ENCODE measurements around the gene SDS.

Gene SDS

DNA sequence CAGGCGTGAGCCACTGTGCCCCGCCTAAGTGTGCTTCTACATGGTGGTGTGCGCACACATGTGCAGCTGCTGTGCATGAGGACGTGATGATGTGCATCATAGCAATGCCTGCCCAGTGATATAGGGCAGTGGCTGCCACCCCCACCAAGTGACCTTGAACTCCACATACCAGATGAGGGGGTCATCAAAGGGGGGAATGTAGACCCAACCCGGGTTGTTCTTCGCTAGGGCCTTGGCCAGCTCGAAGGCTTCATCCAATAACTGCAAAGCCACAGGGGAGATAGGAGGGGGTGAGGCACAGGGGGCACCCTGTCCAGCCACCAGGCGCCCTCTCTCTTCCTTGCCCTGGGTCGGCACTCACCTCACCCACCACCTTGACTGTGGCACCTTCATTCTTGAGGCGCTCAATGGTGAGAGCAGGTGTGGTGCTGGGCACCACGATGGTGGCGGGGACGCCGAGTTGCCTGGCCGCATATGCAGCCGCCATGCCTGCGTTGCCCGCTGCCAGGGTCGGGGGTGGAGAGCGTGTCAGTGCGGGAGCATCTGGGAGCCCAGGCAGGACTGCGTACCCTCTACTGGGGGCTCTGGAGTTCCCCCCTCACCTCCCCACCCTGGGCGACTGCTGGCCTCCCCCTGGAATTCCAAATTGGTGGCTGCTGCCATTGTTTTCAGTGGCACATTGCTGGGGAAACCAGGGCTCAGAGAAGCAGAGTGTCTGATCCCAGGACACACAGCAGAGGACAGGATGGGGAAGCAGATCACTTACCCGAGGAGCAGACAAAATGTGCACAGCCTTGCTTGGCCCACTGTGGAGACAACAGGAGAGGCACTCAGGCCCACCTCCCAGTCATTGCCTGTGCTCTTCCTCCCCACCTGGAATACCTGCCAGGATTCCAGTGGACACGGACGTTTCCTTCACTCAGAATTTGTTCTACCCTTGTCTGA is 5.1 kb downstream of the SDS start:
- DNase-seq = no peak

DNA sequence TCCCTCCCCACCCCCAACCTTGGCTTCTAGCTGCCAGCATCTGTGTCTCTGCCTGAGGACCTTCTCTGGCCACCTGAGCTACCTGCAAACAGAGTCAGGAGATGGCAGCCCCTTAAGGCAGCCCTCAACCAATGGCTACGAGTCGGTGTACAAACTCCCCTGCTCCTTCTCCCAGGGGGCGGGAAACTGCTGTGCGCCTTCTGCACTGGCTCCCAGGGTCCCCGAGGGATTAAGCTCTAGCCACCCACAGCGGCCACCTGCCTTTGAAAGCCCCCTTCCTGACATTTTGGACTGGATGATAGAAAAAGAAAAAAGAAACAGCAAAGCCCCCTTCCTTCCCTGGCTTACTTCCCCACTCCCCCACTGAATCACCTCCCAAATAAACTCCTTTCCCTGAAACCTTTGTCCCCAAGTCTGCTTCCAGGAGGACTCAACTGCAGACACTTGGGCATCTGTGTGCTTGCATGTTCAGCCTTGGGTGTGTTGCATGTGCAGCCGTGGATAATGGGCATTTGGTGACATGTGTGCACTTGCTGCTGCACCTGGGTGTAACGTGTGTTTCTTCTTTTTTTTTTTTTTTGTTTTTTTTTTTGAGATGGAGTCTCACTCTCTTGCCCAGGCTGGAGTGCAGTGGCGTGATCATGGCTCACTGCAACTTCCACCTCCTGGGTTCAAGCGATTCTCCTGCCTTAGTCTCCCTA is 6.0 kb downstream of the SDS start:
- DNase-seq = no peak

DNA sequence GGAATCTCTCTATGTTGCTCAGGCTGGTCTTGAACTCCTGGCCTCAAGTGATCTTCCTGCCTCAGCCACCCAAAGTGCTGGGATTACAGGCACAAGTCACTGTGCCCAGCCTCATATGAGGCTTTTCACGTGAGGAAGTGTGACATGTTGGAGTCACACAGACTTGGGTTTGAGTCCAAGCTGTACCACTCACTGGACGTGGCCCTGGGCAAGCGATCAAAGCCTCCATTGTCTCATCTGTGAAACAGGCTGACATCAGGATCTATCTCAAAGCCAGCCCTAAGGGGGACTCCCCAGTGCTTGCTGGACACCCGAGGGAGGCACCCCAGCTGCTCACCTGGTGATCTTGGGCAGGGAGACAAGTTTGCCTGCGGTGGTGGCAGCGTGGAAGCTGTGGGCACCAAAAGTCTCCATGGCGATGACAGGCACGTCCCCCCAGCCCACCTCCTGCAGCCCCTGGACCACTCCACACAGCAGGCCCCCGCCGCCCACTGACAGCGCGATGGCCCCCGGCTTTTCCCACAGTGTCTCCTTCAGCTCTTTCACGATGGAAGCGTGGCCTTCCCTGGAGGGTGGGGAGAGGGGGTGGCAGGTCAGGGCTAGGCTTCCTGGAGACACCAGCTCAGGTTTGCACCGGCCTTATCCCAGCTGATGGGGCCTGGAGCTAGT is 6.7 kb downstream of the SDS start:
- no peak for DNase-seq

DNA sequence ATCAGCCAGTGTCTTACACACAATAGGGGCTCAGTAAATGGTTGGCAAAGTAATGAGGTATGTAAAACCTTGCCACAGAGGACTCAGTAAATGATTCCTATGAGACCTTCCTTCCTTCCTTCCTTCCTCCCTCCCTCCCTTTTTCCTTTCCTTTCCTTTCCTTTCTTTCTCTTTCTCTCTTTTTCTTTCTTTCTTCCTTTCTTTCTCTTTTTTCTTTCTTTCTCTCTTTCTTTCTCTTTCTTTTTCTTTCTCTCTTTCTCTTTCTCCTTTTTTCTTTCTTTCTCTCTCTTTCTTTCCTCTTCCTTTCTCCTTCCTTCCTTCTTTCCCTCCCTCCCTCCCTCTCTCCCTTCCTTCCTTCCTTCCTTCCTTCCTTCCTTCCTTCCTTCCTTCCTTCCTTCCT is 7.5 kb downstream of the SDS start:
- no peak for DNase-seq

DNA sequence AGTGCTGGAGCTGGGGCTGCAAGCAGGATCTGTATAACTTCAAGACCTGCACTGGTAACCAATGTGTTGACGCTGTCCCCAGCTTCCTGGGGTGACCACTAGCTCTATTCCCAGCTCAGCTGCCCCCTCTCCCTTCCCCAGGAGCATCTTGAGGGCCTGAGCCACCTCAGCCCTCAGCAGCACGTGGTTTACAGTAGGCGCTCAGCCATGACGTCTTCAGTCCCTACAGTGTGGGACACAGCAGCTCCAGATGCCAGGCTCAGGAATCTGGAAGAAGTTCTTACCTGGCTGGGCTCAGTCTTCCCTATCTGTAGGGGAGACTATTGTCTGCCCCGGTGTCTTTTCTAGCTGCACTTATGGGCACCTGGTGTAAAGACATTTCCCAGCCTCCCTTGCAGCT is 8.6 kb downstream of the SDS start:
- DNase-seq = no peak

DNA sequence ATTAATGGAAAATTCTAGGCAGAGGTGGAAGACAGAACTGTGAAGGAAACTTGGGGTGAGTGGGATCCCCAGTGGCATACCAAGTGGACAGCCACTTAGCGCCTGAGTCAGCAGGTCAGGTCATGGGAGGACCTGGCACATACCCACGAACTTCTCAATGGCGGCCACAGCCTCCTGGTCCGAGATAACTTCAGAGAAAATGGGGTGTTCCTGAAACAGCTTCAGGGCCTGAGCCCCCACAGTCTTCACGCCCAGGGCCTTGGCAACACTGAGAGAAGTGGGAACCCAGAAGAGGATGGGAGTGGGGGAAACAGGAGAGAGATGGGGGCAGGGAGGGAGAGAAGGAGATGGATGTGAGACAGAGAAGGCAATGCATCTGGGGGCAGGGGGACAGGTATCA is 9.9 kb downstream of the SDS start:
- no peak for DNase-seq

DNA sequence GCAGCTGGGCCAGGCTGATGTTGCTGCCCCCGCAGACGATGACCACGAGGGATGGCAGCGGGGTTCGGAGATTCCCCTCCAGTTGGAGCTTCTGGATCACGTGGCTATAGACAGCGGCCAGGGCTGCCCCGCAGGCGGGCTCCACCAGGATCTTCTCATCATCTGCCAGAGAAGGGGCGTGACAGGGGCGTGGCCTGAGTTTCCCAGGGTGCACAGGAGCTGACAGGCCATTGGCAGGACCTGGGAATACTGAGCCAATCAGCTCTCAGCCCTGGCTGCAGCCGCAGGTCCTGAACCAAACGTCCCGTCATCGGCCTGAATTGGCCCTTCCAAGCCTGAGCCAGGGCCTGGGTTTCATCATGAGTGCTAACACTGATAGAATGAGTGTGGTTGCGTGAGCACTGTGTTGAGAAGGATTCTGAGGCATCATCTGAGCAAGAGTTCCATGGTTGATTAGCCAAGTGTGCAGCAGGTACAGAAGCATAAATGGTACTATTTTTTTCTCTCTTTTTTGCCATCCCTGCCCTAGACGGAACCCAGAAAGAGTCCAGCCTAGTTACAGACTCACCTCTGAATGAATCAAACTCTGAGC is 10.6 kb downstream of the SDS start:
- DNase-seq = peak in 1 of 2 donors; percentile 10

DNA sequence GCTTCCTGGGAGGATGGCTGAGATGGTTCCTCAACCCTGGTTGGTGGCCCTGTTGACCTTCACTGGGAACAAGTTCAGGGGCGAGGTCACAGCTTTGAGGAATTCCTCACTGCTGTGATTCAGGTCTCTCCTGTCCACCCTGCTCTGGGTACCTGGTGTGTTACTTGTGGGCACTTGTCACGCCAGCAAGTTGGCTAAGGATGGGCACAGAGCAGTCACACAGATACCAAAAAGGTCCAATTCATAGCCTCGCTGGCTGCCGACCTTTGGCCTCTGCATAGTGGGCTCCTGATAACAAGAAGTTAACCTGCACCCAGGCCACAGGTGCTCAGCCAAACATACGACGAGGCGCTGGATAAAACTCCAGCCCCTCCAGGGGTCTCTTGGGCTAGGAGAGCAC is 11.2 kb downstream of the SDS start:
- no peak for DNase-seq

DNA sequence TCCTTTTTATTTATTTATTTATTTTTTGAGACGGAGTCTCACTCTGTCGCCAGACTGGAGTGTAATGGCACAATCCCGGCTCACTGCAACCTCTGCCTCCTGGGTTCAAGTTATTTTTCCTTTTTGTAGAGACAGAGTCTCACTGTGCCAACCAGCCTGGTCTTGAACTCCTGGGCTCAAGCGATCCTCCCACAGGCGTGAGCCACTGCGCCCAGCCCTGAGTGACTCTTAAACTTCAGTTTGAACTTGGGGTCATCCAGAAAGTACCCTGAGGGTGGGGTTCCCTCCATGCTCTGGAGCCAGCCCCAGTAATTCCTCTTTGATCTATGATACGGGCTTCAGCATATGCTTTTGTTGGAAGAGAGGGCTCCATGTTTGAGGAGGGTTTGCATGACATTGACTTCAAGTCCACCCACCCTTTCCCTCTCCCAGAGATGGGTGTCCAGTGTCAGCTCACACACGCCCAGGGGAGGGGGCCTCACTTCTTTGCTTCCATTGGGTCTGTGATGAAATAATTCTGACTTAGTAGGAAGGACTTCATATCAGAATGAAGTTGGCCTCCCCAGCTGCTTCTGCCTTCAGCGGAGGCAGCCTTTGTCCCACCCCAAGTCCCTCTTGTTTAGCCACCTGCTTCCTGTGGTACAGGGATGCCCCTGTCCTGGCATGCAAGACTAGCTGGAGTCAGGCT is 11.9 kb downstream of the SDS start:
- DNase-seq = no peak

DNA sequence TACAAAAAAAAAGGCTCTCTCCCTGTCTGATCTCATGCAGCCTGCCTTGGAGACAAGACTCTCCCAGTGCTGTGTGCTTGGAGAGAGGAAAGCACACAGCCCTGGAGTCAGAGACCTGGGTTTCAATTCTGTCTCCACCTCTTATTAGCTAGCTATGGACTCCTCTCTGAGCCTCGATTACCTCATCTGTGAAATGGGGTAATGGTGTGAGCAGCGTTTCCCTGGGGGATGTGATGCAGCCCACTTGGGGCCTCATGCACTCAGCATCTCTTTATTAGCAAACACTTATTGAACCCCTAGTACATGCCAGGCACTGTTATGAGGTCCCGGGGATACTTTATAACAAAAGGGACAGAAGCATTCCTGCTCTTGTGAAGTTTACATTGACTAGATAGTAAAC is 12.5 kb downstream of the SDS start:
- no peak for DNase-seq

DNA sequence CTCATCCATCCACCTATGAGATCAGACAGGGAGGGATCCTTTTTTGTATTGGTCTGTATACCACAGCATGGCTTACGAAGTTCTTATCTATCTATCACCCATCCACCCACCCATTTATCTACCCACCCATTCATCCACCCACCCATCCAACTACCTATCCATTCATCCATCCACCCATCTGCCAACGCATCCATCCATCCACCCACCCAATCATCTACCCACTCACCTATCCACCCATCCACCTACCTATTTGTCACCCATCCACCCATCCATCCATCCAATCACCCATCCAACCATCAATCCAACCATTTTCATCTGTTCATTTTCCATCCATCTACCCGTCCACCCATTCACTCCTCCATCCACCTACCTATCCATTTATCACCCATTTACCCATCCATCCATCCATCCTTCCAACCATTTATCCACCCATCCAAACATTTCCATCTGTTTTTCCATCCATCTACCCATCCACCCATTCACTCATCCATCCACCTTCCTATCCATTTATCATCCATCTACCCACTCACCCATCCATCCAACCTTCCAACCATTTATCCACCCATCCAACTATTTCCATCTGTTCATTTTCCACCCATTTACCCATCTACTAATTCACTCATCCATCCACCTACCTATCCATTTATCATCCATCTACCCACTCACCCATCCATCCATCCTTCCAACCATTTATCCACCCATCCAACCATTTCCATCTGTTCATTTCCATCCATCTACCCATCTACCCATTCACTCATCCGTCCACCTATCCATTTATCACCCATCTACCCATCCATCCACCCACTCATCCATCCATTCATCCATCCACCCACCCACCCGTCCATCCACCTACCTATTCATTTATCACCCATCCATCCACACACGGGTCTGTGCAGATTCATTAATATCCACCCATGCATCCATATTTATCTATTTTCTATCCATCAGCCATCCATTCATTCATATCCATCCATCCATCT is 13.3 kb downstream of the SDS start:
- no peak for DNase-seq

DNA sequence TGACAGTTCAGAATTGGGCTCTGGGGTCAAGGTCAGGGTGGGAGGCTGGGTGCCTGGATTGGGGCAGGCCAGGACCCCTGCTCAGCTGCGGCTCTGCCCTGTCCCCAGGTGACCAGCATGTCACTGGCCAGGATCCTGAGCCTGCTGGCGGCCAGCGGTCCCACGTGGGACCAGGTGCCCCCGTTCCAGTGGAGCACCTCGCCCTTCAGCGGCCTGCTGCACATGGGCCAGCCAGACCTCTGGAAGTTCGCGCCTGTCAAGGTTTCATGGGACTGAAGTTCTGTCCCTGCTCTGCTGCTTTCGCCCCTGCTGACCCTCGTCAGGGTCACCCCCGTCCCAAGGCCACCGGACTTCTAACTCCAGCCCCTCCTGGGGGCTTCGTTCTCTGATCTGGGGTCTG is 15.3 kb downstream of the SDS start:
- no peak for DNase-seq

DNA sequence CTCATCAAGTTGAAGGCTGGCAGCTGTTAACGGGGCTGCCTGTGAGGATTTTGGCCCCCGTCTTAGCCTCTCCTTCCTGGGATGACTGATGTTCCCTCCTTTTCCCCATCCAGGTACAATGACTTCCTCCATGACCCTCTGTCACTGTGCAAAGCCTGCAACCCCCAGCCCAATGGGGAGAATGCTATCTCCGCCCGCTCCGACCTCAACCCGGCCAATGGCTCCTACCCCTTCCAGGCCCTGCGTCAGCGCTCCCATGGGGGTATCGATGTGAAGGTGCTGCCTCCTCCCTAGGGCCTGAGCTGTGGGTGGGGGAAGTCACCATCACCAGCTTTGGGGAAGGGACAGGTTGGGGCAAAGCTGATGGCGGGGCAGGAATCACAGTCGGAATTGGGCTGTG is 16.1 kb downstream of the SDS start:
- no peak for DNase-seq

DNA sequence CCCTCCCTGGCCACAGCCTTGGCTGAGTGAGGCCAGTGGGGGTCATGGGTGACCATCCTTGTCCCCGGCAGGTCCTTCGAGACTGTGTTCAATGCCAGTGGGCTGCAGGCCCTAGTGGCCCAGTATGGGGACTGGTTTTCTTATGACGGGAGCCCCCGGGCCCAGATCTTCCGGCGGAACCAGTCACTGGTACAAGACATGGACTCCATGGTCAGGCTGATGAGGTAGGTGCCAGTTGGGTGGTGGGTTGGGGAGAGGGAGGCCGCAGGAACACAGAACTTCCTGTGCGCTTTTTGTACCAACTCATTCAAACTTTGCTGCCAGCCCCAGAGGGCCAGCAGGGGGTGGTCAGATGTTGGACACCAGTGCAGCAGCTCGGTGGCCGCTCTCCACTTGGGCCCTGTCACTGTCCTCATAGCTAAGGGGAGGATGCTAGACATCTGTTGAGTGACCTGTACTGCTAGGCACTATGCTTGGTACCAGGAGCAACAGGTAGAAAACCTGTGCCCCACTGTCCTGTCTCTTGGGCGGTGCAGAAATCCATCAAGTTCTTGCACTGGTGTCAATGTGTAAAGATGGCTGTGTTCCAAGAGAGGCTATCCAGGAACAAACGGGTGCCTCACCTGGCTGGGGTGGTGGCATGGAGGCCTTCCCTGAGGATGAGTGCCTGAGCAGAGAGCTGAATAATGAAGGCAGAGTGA is 16.7 kb downstream of the SDS start:
- DNase-seq = no peak

DNA sequence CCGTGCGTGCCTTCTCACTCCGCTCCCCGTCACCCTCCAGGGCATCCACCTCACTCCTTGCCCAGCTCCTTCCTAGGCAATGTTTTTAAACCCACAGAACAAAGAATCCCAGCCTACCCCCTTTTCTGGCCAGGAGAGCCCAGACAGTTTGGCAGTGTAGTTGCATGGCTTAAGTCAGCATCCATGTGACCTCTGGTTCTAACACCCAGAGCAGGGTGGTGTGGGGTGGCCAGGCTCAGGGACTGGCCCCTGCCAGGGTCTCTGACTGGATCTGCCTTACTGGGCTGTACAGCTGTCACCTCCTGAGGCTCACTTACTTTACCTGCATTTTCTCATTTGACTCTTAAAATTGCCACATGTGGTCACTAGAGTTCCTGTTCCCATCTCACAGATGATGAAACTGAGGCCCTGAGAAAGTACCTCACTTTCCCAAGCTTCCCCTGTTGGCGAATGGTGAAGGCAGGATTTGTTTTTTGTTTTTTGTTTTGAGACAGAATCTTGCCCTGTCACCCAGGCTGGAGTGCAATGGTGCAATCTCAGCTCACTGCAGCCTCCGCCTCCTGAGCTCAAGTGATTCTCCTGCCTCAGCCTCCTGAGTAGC is 18.3 kb downstream of the SDS start:
- no peak for DNase-seq

DNA sequence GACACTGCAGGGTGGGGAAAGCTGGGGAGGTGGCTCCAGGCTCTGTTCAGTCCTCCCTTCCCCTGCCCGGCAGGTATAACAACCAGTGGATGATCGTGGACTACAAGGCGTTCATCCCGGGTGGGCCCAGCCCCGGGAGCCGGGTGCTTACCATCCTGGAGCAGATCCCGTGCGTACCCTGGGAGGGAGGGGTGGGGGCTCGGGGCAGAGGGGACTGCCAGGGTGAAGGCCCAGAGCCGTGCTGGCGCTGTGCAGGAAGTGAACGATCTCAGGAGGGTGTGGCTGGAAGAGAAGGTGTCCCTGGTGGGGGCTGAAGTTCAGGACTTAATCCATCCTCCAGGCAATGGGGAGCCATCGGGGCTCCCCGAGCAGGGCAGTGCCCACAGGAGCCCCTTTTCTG is 18.9 kb downstream of the SDS start:
- DNase-seq = no peak

DNA sequence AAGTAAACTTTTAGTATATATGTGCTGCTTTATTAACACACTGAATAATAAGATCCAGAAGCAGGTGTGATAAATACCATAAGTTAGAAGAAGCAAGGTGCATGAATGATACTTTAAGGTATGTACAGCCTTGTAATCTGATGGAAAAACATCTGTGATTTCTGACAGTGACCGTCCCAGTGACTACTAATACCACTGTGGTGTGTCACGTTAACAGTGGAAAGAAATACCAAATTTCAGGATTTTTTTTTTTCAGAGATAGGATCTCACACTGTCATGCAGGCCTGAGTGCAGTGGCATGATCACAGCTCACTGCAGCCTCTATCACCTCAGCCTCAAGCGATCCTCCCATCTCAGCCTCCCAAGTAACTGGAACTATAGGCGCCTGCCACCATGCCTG is 21.5 kb downstream of the SDS start:
- DNase-seq = no peak

DNA sequence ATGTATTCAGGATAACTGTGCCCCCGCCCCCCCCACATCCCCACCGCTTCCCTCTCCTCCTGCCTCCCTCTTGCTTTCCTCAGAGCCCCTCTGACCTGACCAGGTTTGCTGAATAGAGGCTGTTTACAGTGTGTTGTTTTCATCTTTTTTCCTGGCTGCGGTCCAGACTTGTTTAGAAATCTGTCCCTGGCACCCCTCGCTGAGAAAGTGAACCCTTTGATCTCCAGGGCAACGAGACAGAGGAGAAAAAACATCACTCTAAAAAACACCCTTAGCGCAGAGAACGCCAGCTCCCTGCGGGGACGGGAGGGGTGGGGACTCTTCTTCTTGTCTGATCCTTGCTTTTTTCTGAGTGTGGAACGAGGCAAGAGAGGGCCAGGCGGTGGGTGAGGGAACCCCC is 22.5 kb downstream of the SDS start:
- no peak for DNase-seq

DNA sequence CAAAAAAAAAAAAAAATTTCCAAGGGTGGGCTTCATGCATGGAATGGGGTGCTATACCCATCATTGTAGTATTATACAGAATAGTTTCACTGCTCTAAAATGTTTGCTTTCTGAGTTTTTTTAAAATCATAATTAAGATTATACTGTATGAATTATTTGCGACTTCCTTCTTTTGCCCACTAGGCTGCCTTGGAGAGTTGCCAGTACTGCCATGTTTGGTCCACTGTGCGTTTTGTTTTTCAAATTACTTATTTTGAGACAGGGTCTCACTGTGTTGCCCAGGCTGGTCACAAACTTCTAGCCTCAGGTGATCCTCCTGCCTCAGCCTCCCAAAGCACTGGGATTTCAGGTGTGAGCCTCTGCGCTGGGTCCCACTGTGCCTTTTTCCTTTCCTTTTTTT is 25.4 kb downstream of the SDS start:
- no peak for DNase-seq

DNA sequence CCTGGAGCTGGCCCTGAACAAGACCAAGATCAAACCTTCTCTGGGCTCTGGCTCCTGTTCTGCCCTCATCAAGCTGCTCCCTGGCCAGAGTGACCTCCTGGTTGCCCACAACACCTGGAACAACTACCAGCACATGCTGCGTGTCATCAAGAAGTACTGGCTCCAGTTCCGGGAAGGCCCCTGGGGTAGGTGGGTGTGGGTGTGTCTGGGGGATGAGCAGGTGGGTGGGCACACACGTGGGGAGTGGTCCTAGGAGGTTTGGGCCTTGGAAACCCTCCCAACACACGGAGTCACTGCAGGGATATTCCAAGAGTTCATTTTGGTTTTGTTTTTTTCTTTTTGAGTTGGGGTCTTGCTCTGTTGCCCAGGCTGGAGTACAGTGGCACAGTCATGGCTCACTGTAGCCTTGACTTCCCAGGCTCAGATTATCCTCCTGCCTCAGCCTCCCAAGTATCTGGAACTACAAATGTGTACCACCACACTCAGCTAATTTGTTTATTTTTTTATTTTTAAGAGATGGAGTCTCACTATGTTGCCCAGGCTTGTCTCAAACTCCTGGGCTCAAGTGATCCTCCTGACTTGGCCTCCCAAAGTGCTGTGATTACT is 28.8 kb downstream of the SDS start:
- no peak for DNase-seq
